Measurements from ENCODE around the gene PXK.

Gene PXK

GRCh38 chr3:58433400-58434167 lies 100.9 kb downstream of the PXK start, which contains the start of gene PDHB:
Gene PDHB, minus strand, starts transcription at chr3:58433832. Its CDS starts 23 bp downstream, at chr3:58433809.
- TF ChIP-seq CEBPB (IDR thresholded peaks at IDR 0.05) (no peak), YY1 (IDR thresholded peaks at IDR 0.05; ENCODE audit: low read depth) (peak; percentile 97), EP300 (IDR thresholded peaks at IDR 0.05; ENCODE audit: borderline replicate concordance) (no peak), TEAD4 (IDR thresholded peaks at IDR 0.05) (peak; percentile 51; the same call in 1 of the 2 replicates), CREB1 (IDR thresholded peaks at IDR 0.05; ENCODE audit: low read depth) (no peak), NFIC (IDR thresholded peaks at IDR 0.05) (peak; percentile 38; the same call in 1 of the 2 replicates), REST (IDR thresholded peaks at IDR 0.05; ENCODE audit: low read depth) (no peak), MAX (IDR thresholded peaks at IDR 0.05) (peak; percentile 99), TCF12 (IDR thresholded peaks at IDR 0.05; ENCODE audit: low read depth) (no peak), USF1 (IDR thresholded peaks at IDR 0.05) (peak; percentile 67), ZBTB7A (IDR thresholded peaks at IDR 0.05; ENCODE audit: low read depth) (peak; percentile 96), RAD21 (IDR thresholded peaks at IDR 0.05; ENCODE audit: low read depth) (no peak), TAF1 (IDR thresholded peaks at IDR 0.05; ENCODE audit: low read depth) (peak; percentile 90), EGR1 (IDR thresholded peaks at IDR 0.05) (peak; percentile 49; the same call in 1 of the 2 replicates), FOXM1 (IDR thresholded peaks at IDR 0.05; ENCODE audit: borderline replicate concordance, low read depth) (no peak)

- peak; percentile 4; the same call in 1 of the 2 replicates for TF ChIP-seq TEAD4 (IDR thresholded peaks at IDR 0.05)
- TF ChIP-seq MAX (IDR thresholded peaks at IDR 0.05) = no peak
- no peak for TF ChIP-seq YY1 (IDR thresholded peaks at IDR 0.05; ENCODE audit: low read depth)
- no peak for TF ChIP-seq TAF1 (IDR thresholded peaks at IDR 0.05; ENCODE audit: low read depth)
Observed at GRCh38 chr3:58434168-58434504, 101.4 kb downstream of the PXK start.

- TF ChIP-seq CEBPB (IDR thresholded peaks at IDR 0.05) (no peak), TCF12 (IDR thresholded peaks at IDR 0.05; ENCODE audit: low read depth) (no peak), NFIC (IDR thresholded peaks at IDR 0.05) (no peak), CREB1 (IDR thresholded peaks at IDR 0.05; ENCODE audit: low read depth) (no peak)
Observed at GRCh38 chr3:58434511-58434910, 101.8 kb downstream of the PXK start.

GRCh38 chr3:58434990-58435389 lies 102.3 kb downstream of the PXK start:
- peak; percentile 93 for TF ChIP-seq TEAD4 (IDR thresholded peaks at IDR 0.05)
- TF ChIP-seq FOXM1 (IDR thresholded peaks at IDR 0.05; ENCODE audit: borderline replicate concordance, low read depth) = no peak
- TF ChIP-seq EP300 (IDR thresholded peaks at IDR 0.05; ENCODE audit: borderline replicate concordance) = peak; percentile 59; the same call in 1 of the 2 replicates
- TF ChIP-seq CREB1 (IDR thresholded peaks at IDR 0.05; ENCODE audit: low read depth) = no peak
- no peak for TF ChIP-seq USF1 (IDR thresholded peaks at IDR 0.05)
- no peak; the same call in 1 of the 2 replicates for TF ChIP-seq NFIC (IDR thresholded peaks at IDR 0.05)
- peak; percentile 53; the same call in 1 of the 2 replicates for TF ChIP-seq TCF12 (IDR thresholded peaks at IDR 0.05; ENCODE audit: low read depth)

GRCh38 chr3:58441514-58442450 lies 109.1 kb downstream of the PXK start:
- TF ChIP-seq MAX (IDR thresholded peaks at IDR 0.05) (no peak), TAF1 (IDR thresholded peaks at IDR 0.05; ENCODE audit: low read depth) (no peak), EP300 (IDR thresholded peaks at IDR 0.05; ENCODE audit: borderline replicate concordance) (no peak), EGR1 (IDR thresholded peaks at IDR 0.05) (no peak), USF1 (IDR thresholded peaks at IDR 0.05) (no peak), FOXM1 (IDR thresholded peaks at IDR 0.05; ENCODE audit: borderline replicate concordance, low read depth) (no peak), TEAD4 (IDR thresholded peaks at IDR 0.05) (no peak), CREB1 (IDR thresholded peaks at IDR 0.05; ENCODE audit: low read depth) (no peak), CEBPB (IDR thresholded peaks at IDR 0.05) (no peak), RAD21 (IDR thresholded peaks at IDR 0.05; ENCODE audit: low read depth) (no peak), ZBTB7A (IDR thresholded peaks at IDR 0.05; ENCODE audit: low read depth) (no peak), REST (IDR thresholded peaks at IDR 0.05; ENCODE audit: low read depth) (no peak), NFIC (IDR thresholded peaks at IDR 0.05) (no peak), TCF12 (IDR thresholded peaks at IDR 0.05; ENCODE audit: low read depth) (no peak), YY1 (IDR thresholded peaks at IDR 0.05; ENCODE audit: low read depth) (no peak)

All from Ishikawa (cell line).